HG02610 (cell line): Measurements from ENCODE around the gene ARID3A.

Source experiments
- ATAC-seq: cut with Tn5 transposase; IDR thresholded peaks from one replicate; pipeline ENCODE4 v1.9.1; 2021; ENCODE audit warnings: mild to moderate bottlenecking, moderate library complexity; ENCODE audit not compliant: unreplicated experiment

The ARID3A gene

GRCh38 chr19:958967-959855 lies 33.4 kb downstream of the ARID3A start:
- no peak for ATAC-seq

GRCh38 chr19:960020-960419 lies 34.2 kb downstream of the ARID3A start:
- no peak for ATAC-seq

GRCh38 chr19:960601-960938 lies 34.7 kb downstream of the ARID3A start:
- no peak for ATAC-seq

- no peak for ATAC-seq
These were observed 36.2 kb downstream of the ARID3A start for GRCh38 chr19:961866-962620.

- no peak for ATAC-seq
These were observed 37.0 kb downstream of the ARID3A start for GRCh38 chr19:962683-963400.

- ATAC-seq = no peak
These were observed 37.7 kb downstream of the ARID3A start for GRCh38 chr19:963486-963951.

GRCh38 chr19:964116-964520 lies 38.3 kb downstream of the ARID3A start:
- no peak for ATAC-seq

GRCh38 chr19:964761-965694 lies 39.2 kb downstream of the ARID3A start:
- ATAC-seq = no peak

- ATAC-seq = no peak
These were observed 40.8 kb downstream of the ARID3A start for GRCh38 chr19:966485-967088.

- no peak for ATAC-seq
These were observed 44.9 kb downstream of the ARID3A start for GRCh38 chr19:970695-971094.

GRCh38 chr19:971795-972194 lies 46.0 kb downstream of the ARID3A start:
- ATAC-seq = no peak

GRCh38 chr19:972281-972680 lies 46.4 kb downstream of the ARID3A start:
- no peak for ATAC-seq

- no peak for ATAC-seq
These were observed 48.1 kb downstream of the ARID3A start for GRCh38 chr19:973726-974563.

GRCh38 chr19:974564-975257 lies 48.9 kb downstream of the ARID3A start:
- no peak for ATAC-seq

GRCh38 chr19:976476-976875 lies 50.6 kb downstream of the ARID3A start:
- ATAC-seq = no peak

GRCh38 chr19:977058-977464 lies 51.2 kb downstream of the ARID3A start:
- ATAC-seq = no peak

GRCh38 chr19:979318-979741 lies 53.5 kb downstream of the ARID3A start:
- ATAC-seq = no peak
